HK-2 (cell line): Measurements from ENCODE around the gene VPS36.
"Not testable (repeated sequence)": the region's sequence is repeated elsewhere in the genome, so short reads cannot be mapped to it uniquely, and the experiment has no call there.

ENCODE experiments used
- DNase-seq: peaks from one replicate; pipeline ENCODE4 v3.0.0-alpha.2; 2018; ENCODE audit not compliant: unreplicated experiment

Gene VPS36, protein sequence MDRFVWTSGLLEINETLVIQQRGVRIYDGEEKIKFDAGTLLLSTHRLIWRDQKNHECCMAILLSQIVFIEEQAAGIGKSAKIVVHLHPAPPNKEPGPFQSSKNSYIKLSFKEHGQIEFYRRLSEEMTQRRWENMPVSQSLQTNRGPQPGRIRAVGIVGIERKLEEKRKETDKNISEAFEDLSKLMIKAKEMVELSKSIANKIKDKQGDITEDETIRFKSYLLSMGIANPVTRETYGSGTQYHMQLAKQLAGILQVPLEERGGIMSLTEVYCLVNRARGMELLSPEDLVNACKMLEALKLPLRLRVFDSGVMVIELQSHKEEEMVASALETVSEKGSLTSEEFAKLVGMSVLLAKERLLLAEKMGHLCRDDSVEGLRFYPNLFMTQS

DNA sequence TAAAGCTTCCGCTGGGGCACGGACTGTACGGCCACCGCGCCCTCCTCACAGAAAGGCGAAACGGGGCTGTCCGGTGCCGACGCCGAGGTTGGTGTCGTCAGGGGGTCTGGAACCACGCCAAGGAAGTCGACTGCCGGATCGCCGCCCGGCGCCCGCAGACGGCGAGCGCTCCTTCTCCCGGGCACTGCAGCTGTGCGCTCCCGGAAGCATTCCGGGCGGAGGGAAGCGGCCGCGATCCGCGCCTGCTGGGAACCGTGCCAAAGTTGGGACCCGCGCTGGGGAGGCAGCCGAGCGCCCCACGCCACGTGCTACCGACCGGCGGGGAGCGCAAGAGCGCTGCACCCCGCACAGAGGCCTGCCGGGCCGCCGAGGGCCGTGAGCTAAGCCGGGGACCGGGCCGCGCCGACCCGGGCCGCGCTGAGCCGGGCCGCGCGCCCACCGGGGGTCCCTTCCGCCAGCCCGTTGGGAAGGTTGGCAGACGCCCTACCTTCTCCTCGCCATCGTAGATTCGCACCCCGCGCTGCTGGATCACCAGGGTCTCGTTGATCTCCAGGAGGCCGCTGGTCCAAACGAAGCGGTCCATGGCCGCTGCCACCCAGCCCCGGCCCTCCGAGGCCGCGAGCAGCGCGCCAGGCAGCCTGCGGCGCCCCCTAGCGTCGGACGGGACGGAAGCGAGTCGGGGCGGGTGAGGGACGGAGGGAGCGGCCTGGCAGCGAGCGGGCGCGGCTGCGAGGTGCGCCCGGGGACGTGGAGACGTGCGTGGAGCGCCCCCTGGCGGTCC is at the start of gene VPS36:
Gene VPS36, minus strand, starts transcription at position 623 of the 781 bp plus-strand sequence. Its CDS starts 40 bp downstream, at position 583.
- DNase-seq, result peak; percentile 93

DNA sequence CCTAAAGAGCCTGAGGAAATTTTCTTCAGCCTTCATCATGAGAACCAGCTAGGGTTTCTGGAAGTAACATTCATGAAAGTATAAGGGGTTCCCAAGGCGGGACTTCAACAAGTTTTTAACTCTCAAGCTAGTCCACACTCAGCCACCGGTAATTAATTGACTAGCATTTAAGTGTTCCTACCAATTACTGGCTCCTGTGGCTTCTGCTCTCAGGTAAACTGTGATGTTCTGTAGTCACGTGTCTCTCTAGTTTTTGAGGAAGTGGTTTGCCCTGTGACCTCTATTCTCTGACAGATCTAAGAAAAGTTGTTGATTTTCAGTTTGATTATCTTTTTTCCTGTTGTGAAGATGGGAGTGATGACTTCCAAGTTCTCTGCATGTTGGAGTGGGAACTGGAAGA is 47.5 kb upstream of the VPS36 start:
- DNase-seq, result not testable (repeated sequence)

DNA sequence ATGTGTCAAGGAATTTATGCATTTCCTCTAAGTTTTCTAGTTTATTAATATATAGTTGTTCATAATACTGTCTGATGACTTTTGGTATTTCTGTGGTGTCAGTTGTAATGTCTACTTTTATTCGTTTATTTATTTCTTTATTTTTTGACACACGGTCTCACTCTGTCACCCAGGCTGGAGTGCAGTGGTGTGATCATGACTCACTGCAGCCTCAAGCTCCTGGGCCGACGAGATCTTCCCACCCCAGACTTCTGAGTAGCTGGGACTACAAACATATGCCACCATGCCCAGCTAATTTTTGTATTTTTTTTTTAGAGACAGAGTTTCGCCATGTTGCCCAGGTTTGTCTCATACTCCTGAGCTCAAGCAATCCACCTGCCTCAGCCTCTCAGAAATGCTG is 43.8 kb upstream of the VPS36 start:
- DNase-seq, result peak; percentile 4

DNA sequence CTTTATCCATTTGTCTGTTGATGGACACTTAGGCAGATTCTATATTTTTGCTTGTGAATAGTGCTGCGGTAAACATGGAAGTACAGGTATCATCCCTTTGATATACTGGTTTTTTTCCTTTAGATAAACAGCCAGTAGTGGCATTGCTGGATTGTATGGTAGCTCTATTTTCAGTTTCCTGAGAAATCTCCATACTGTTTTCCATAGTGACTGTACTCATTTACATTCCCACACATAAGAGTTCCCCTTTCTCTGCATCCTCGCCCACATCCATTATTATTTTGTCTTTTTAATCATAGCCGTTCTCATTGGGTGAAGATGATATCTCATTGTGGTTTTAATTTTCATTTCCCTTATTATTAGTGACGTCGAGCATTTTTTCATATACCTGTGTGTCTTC is 40.6 kb upstream of the VPS36 start:
- not testable (repeated sequence) for DNase-seq

- DNase-seq, result not testable (repeated sequence)
Observed at GRCh38 chr13:52488763-52489162, 38.3 kb upstream of the VPS36 start.

- not testable (repeated sequence) for DNase-seq
Observed at GRCh38 chr13:52487078-52487477, 36.6 kb upstream of the VPS36 start.

- not testable (repeated sequence) for DNase-seq
Observed at GRCh38 chr13:52480677-52481428, 30.4 kb upstream of the VPS36 start.

GRCh38 chr13:52468487-52468886 is 18.1 kb upstream of the VPS36 start:
- not testable (repeated sequence) for DNase-seq

DNA sequence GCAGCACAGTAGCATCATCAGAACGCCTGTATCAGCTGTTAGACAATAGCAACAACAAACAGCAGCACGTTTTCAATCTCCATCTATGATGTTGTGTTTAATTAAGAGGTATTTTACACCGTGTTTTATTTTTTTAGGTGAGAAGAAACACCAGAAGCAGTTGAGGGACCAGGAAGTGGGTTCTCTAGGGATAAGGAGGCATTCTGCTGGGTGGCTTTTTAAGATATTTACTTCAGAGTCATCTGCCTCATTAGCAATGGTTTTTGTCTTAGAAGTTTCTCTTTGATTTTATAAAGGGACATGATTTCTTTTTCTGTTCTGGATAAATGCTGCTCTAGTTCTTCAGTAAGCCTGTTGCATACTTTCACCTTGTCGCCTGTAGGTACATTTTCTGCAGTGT is 13.1 kb upstream of the VPS36 start:
- no peak for DNase-seq

- DNase-seq, result no peak
Observed at GRCh38 chr13:52461265-52461664, 10.8 kb upstream of the VPS36 start.

GRCh38 chr13:52459668-52460067 is 9.2 kb upstream of the VPS36 start:
- no peak for DNase-seq

DNA sequence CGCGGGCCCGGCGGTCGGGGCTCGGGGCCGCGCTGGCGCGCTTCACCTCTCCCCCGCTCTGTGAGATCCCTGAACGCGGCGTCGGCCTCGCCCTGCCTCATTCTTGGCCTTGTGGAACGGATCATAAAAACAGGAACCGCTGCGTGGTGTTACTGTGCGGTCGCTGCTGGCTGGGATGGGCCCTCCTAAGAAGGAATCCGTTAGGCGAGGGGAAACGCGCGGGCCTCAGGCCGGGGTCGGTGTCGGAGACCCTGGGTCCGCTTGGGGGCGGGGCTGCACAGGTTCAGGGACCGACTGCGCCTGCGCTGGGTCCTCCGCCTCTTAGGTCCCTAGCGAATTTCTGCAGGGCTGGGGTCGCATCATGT is 5.2 kb upstream of the VPS36 start:
- DNase-seq, result peak; percentile 53

DNA sequence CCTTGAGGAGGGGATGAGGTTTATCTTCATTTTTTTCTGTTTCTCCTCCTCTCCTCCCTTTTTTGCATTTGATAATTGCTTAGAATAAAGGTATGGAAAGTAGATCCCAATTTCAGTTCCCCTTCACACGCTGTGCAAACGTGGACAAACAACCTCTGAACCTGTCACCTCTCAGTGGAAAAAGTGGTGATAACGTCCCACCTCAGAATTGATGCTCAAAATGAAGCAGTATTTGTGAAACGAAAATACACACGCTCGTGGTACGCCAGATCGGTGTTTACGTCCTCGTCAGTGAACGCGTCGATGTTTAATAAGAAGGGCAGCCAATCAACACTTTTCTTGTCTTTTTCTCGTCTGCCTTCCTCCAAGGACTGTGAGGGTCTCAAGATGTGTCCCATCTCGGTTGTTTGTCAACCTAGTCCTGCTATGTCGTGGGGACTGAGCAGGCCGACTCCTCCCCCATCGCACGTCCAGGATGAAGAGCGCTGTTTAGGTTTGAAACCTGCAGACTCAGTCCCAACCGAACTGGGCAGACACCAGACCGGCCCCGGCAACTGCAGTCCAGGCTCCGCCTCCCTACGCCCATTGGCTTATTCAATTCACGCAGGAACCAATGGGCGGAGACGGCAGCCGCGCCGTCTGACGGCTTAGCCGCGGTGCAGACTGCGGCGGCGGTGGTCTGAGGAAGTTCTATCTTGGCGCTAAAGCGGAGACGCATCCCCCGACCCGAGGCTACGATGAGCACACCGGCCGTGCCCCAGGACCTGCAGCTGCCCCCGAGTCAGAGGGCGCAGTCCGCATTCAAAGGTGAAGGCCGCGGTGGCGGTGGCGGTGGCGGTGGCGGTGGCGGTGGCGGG is 4.6 kb upstream of the VPS36 start, which contains the start of gene CKAP2:
Gene CKAP2, plus strand, starts transcription at position 659 of the 857 bp plus-strand sequence. Its CDS starts 79 bp downstream, at position 738.
- peak; percentile 87 for DNase-seq

GRCh38 chr13:52454459-52454819 is 4.0 kb upstream of the VPS36 start:
- no peak for DNase-seq

DNA sequence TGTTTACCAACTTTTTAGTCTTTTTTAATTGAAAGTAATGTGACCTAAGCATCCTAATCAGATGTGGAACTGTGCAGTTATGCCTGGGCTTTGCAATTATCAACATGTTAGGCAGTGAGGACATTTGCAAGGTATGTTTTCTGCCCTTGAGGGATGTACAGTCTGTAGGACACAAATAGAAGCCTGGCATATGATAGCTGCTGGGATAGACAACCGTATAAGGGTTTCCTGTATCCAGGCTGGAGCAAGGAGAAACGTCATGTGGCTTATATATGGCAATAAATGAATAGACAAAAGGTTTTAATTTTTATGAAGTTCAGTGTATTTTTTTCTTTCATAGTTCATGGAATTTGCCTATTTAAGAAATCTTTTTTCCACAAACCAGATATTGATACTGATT is 2.0 kb upstream of the VPS36 start:
- DNase-seq, result no peak

DNA sequence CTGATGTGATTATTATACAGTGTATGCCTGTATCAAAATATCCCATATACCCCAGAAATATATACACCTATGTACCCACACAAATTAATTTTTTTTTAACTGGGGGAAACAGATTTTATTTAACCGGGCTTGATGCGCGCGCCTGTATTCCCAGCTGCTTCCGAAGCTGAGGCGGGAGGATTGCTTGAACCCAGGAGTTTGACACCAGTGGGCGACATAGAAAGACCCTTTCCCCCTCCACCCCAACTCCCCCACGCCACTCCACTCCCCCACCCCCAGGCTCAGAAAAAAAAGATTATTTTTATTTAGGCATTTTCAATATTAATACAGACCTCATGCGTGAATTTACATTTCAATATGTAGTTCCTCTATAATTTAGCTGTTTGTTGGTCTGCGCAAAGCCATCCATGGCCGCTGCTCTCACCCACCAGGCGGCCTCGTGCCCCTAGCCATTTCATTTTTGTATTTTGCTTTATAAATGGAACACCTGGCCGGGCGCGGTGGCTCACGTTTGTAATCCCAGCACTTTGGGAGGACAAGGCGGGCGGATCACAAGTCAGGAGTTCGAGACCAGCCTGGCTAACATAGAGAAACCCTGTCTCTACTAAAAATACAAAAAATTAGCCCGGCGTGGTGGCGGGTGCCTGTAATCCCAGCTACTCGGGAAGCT is 836 bp upstream of the VPS36 start:
- no peak for DNase-seq

DNA sequence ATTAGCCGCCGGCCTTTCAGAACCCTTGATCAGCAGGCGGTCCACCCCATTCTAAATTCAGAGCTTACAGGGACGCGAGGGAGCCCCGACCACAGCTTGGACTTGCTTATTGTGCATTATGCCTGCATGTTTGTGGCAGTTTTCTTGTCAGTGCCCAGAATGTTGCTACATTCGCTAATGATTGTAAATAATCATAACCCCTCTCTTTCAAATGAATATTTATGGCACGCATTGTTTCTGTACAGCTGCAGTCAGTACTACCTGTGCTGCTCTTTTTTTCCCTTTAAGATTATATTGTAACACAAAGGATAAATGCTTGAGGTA is 321 bp upstream of the VPS36 start:
- no peak for DNase-seq

GRCh38 chr13:52449331-52450011 is 963 bp downstream of the VPS36 start:
- no peak for DNase-seq

GRCh38 chr13:52447815-52448552 is 2.5 kb downstream of the VPS36 start:
- DNase-seq, result no peak

DNA sequence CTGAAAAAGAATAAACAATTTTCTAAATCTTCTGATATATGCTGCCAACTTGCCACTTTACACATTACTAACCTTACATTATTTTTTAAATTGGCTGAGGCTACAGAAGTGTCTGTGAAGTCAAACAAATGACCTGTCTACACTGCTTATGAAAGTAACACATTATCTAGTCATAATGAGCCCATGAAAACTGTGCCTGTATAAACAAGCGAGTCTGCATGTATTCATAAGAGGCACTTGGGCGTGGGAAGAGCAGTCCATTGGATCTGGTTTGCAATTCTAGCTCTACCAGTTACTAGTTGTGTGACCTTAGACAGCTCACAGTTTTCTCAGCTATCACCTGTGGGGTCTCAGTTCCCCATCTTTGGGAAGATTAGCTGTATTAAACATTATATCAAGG is 3.1 kb downstream of the VPS36 start:
- no peak for DNase-seq
